OCI-LY7 (cell line): Measurements from ENCODE around the gene BBLN. TPM values are rescaled to one million over a fixed set of nuclear protein-coding genes. Genes with fewer than 3 reads are reported as not detected.

ENCODE experiments used
- BruUV-seq: library from RNA; stranded (reverse); fragments of 400-500 nt; replicated peaks from 2 replicates; lab custom pipeline; 2021; lab: Mats Ljungman, UMichigan
- CTCF ChIA-PET: fragments of 300-600 bp; sonication (Branson Sonifier 250); formaldehyde crosslinking; loops from one replicate; lab custom pipeline; 2022; ENCODE audit warnings: antibody characterized with exemption; ENCODE audit not compliant: unreplicated experiment; lab: Charles Lee
- POLR2A ChIA-PET: fragments of 300-600 bp; sonication (Branson Sonifier 250); formaldehyde crosslinking; loops from one replicate; lab custom pipeline; 2022; ENCODE audit warnings: antibody characterized with exemption; lab: Charles Lee
- DNase-seq: peaks from one replicate; pipeline ENCODE4 v3.0.0-alpha.2; 2015; ENCODE audit warnings: low spot score
- H2AFZ ChIP-seq: fragments of 200-600 bp; sonication (generic), shearing (Covaris generic); 2 replicates; pipeline ENCODE4 v1.6.1; 2014; ENCODE audit warnings: mild to moderate bottlenecking, antibody characterized with exemption, low read length, moderate library complexity
- H3K27ac ChIP-seq: fragments of 200-600 bp; sonication (generic); 2 replicates; pipeline ENCODE4 v1.5.1; 2014; ENCODE audit warnings: mixed run types, low read depth, mild to moderate bottlenecking, moderate library complexity, low read length, inconsistent platforms; ENCODE audit not compliant: poor library complexity, severe bottlenecking
- H3K36me3 ChIP-seq: fragments of 200-600 bp; sonication (generic); 2 replicates; pipeline ENCODE4 v1.6.1; 2014; ENCODE audit warnings: mild to moderate bottlenecking, antibody characterized with exemption, low read length, moderate library complexity, mixed read lengths; ENCODE audit not compliant: insufficient read depth
- H3K4me1 ChIP-seq: fragments of 200-600 bp; sonication (generic); 2 replicates; pipeline ENCODE4 v1.5.1; 2014; ENCODE audit warnings: mild to moderate bottlenecking, low read length; ENCODE audit not compliant: insufficient read depth, poor library complexity, severe bottlenecking
- H3K4me2 ChIP-seq: fragments of 200-600 bp; sonication (generic); 2 replicates; pipeline ENCODE4 v1.6.1; 2014; ENCODE audit warnings: mild to moderate bottlenecking, low read length
- H3K4me3 ChIP-seq: fragments of 200-600 bp; sonication (generic); 2 replicates; pipeline ENCODE4 v1.5.1; 2014; ENCODE audit warnings: mild to moderate bottlenecking, low read depth, low read length; ENCODE audit not compliant: poor library complexity, severe bottlenecking
- H3K79me2 ChIP-seq: fragments of 200-600 bp; sonication (generic); 2 replicates; pipeline ENCODE4 v1.6.1; 2016; ENCODE audit warnings: low read depth, mild to moderate bottlenecking, low read length, moderate library complexity, mixed read lengths; ENCODE audit not compliant: insufficient read depth
- H3K9me2 ChIP-seq: fragments of 200-600 bp; sonication (generic); 2 replicates; pipeline ENCODE4 v1.6.1; 2016; ENCODE audit warnings: mild to moderate bottlenecking, low read length, mixed read lengths; ENCODE audit not compliant: insufficient read depth
- H3K9me3 ChIP-seq: fragments of 200-600 bp; sonication (generic); 2 replicates; pipeline ENCODE4 v1.6.1; 2014; ENCODE audit warnings: mild to moderate bottlenecking, mixed run types, low read length, mixed read lengths
- H4K20me1 ChIP-seq: fragments of 200-600 bp; sonication (generic); 2 replicates; pipeline ENCODE4 v1.6.1; 2014; ENCODE audit warnings: mild to moderate bottlenecking, antibody characterized with exemption, low read length, moderate library complexity, mixed read lengths; ENCODE audit not compliant: insufficient read depth
- EZH2phosphoT487 ChIP-seq: fragments of 200-600 bp; sonication (generic); IDR thresholded peaks from 2 replicates; pipeline ENCODE4 v1.6.1; 2018; ENCODE audit warnings: low read depth, borderline replicate concordance, mild to moderate bottlenecking, mixed run types, antibody characterized with exemption, low read length, moderate library complexity, mixed read lengths
- intact Hi-C: fragments of 100-400 bp; cut with micrococcal nuclease; formaldehyde crosslinking; loops from one replicate; pipeline ENCODE4 v1.10.0; 2022; ENCODE audit not compliant: unreplicated experiment
- total RNA-seq, 2 experiments: library from RNA; depleted of rRNA in 1 of 2; stranded (reverse); fragments of >200 nt in 1 of 2; shearing (Covaris generic) in 1 of 2; gene quantifications; 2 replicates each; pipeline ENCODE4 v1.2.3, GENCODE V29; 2014 to 2022
- TF ChIP-seq, protein P1 (sequence below): fragments of 200-600 bp; sonication (generic); conservative IDR thresholded peaks from 2 replicates; pipeline ENCODE4 v1.5.1; 2014; ENCODE audit warnings: mild to moderate bottlenecking, antibody characterized with exemption, low read length, moderate library complexity, mixed read lengths

BBLN gene
- total RNA-seq, 2 experiments from 2014 or later: 66.9 to 104 TPM

DNA sequence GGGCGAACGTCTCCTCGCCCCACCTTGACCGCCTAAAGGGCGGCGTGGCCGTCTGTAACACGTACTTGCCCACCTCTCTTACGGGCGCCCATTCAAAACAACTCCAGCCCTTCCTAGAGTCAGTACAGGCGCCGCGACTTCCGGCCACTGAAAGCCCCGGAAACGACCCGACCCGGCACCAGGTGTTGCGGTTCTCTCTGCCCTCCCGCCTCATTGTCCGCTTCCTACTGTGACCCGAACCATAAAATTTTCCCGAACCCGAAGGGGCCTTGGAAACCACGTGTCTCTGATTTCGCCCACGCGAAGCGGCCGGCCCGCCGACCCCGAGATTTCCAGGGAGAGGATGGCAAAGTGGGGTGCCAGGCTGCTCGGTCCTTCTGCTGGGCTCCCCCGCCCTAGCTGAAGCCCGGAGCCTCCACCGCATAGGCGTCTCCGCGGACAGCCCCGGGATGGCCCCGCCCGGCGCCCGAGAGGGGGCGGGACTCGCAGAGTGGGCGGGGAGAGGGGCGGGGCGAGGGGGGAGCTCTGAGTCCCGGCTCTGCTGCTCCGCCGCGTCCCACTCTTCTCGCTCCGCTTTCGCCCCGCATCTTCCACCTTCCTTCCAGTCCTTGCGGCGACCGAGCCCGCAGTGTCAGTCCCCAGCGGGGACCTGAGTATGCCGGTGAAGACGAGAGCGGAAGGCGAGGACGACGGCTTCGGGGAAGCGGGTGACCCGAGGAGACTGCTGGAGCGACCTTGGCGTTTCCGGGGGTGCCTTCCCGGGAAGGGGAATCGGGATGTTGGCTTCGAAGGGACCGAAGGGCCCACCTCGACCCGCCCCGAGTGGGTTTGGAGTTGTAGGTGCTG is 31.9 kb upstream of the BBLN start:
- no TSS peak for BruUV-seq
- peaks cover 26% of the 10 kb centered on the region for H3K4me1 ChIP-seq
- peak overlapping the region; percentile 95 for H3K4me2 ChIP-seq
- no peaks in the 10 kb centered on the region for H3K9me3 ChIP-seq
- DNase-seq: peak; percentile 96
- 0 out of 2 replicates have a peak, but pooled peaks cover 12% of the 10 kb centered on the region for H4K20me1 ChIP-seq
- peak overlapping the region; percentile 85 for H3K27ac ChIP-seq
- H3K4me3 ChIP-seq: peak overlapping the region; percentile 84
- CTCF ChIA-PET: interaction anchor here (1.6 kb wide), 1 partner anchor 11 kb away, joined by 7 read pairs; no protein-coding TSS in a partner anchor
- H2AFZ ChIP-seq: peak overlapping the region; percentile 87
- TF ChIP-seq EZH2phosphoT487: no peak
- TF ChIP-seq, protein P1, sequence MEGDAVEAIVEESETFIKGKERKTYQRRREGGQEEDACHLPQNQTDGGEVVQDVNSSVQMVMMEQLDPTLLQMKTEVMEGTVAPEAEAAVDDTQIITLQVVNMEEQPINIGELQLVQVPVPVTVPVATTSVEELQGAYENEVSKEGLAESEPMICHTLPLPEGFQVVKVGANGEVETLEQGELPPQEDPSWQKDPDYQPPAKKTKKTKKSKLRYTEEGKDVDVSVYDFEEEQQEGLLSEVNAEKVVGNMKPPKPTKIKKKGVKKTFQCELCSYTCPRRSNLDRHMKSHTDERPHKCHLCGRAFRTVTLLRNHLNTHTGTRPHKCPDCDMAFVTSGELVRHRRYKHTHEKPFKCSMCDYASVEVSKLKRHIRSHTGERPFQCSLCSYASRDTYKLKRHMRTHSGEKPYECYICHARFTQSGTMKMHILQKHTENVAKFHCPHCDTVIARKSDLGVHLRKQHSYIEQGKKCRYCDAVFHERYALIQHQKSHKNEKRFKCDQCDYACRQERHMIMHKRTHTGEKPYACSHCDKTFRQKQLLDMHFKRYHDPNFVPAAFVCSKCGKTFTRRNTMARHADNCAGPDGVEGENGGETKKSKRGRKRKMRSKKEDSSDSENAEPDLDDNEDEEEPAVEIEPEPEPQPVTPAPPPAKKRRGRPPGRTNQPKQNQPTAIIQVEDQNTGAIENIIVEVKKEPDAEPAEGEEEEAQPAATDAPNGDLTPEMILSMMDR: no peak
- no peaks in the 10 kb centered on the region for H3K9me2 ChIP-seq
- intact Hi-C loops: loop anchor here (1.0 to 5.0 kb wide), 2 partner anchors 32 to 64 kb away; partner anchors contain the start of genes BBLN and CIZ1
- peaks cover 24% of the 10 kb centered on the region for H3K79me2 ChIP-seq
- POLR2A ChIA-PET: interaction anchor here (0.6 to 0.8 kb wide), 4 partner anchors 29 to 109 kb away, joined by 3 to 5 read pairs (median 3); no protein-coding TSS in a partner anchor
- peaks cover 25% of the 10 kb centered on the region for H3K36me3 ChIP-seq

- 0 out of 2 replicates have a peak, but pooled peaks cover 12% of the 10 kb centered on the region for H4K20me1 ChIP-seq
- ChIA-PET POLR2A (interaction anchor here (0.6 to 0.8 kb wide), 4 partner anchors 29 to 108 kb away, joined by 3 to 5 read pairs (median 3); no protein-coding TSS in a partner anchor), CTCF (interaction anchor here (1.6 kb wide), 1 partner anchor 11 kb away, joined by 7 read pairs; no protein-coding TSS in a partner anchor)
- peaks cover 17% of the 10 kb centered on the region for H3K36me3 ChIP-seq
- H2AFZ ChIP-seq: peak overlapping the region; percentile 87
- H3K27ac ChIP-seq: peak overlapping the region; percentile 85
- H3K4me2 ChIP-seq: peak overlapping the region; percentile 95
- H3K9me2 ChIP-seq: no peaks in the 10 kb centered on the region
- BruUV-seq: no TSS peak
- intact Hi-C loops: loop anchor here (1.0 to 5.0 kb wide), 2 partner anchors 31 to 63 kb away; partner anchors contain the start of genes BBLN and CIZ1
- H3K4me1 ChIP-seq: peaks cover 26% of the 10 kb centered on the region
- peak overlapping the region; percentile 84 for H3K4me3 ChIP-seq
- no peak for TF ChIP-seq EZH2phosphoT487
- TF ChIP-seq, protein P1: no peak
- DNase-seq: no peak
- H3K79me2 ChIP-seq: peaks cover 24% of the 10 kb centered on the region
- H3K9me3 ChIP-seq: no peaks in the 10 kb centered on the region
These were observed 31.1 kb upstream of the BBLN start for GRCh38 chr9:128128836-128129590.
